A673 (cell line): ENCODE results near the gene GRID1. TPM values are rescaled to one million over a fixed set of nuclear protein-coding genes. Genes with fewer than 3 reads are reported as not detected.

ENCODE experiments used
- BruUV-seq: library from RNA; stranded (reverse); fragments of 400-500 nt; replicated peaks from 2 replicates; lab custom pipeline; 2021; lab: Mats Ljungman, UMichigan
- CTCF ChIA-PET: fragments of 300-600 bp; sonication (Branson Sonifier 250); formaldehyde crosslinking; loops from one replicate; lab custom pipeline; 2022; ENCODE audit warnings: antibody characterized with exemption; lab: Charles Lee
- POLR2A ChIA-PET: fragments of 300-600 bp; sonication (Branson Sonifier 250); formaldehyde crosslinking; loops from one replicate; lab custom pipeline; 2022; ENCODE audit warnings: antibody characterized with exemption; ENCODE audit not compliant: low non-redundant PET; lab: Charles Lee
- DNase-seq: peaks from one replicate; pipeline ENCODE4 v3.0.0-alpha.2; 2015; ENCODE audit warnings: low spot score
- H3K27ac ChIP-seq: fragments of 200-600 bp; sonication (generic); 2 replicates; pipeline ENCODE4 v1.5.1; 2016; ENCODE audit warnings: mixed run types, low read depth, mild to moderate bottlenecking, mixed read lengths, antibody characterized with exemption, low read length; ENCODE audit not compliant: poor library complexity, severe bottlenecking
- H3K27me3 ChIP-seq: fragments of 200-600 bp; sonication (generic); replicated peaks from 2 replicates; pipeline ENCODE4 v1.6.1; 2017; ENCODE audit warnings: mixed run types, low read depth, mild to moderate bottlenecking, mixed read lengths, antibody characterized with exemption, low read length; ENCODE audit not compliant: insufficient read depth, poor library complexity
- H3K36me3 ChIP-seq: fragments of 200-600 bp; sonication (generic); 2 replicates; pipeline ENCODE4 v1.6.1; 2016; ENCODE audit warnings: mixed run types, mild to moderate bottlenecking, mixed read lengths, antibody characterized with exemption, low read length; ENCODE audit not compliant: insufficient read depth, poor library complexity, severe bottlenecking
- H3K4me1 ChIP-seq: fragments of 200-600 bp; sonication (generic); 2 replicates; pipeline ENCODE4 v1.6.1; 2017; ENCODE audit warnings: mixed run types, mild to moderate bottlenecking, mixed read lengths, antibody characterized with exemption, low read length; ENCODE audit not compliant: insufficient read depth, poor library complexity, severe bottlenecking
- H3K4me3 ChIP-seq: fragments of 200-600 bp; sonication (generic); 2 replicates; pipeline ENCODE4 v1.5.1; 2016; ENCODE audit warnings: low read depth, mixed run types, mild to moderate bottlenecking, mixed read lengths, low read length; ENCODE audit not compliant: poor library complexity, severe bottlenecking
- H3K9me3 ChIP-seq: fragments of 200-600 bp; sonication (generic); 2 replicates; pipeline ENCODE4 v1.6.1; 2016; ENCODE audit warnings: mixed run types, low read depth, mild to moderate bottlenecking, mixed read lengths, antibody characterized with exemption, low read length; ENCODE audit not compliant: poor library complexity, severe bottlenecking
- EZH2 ChIP-seq: fragments of 200-600 bp; sonication (generic); IDR thresholded peaks from 2 replicates; pipeline ENCODE4 v1.6.1; 2017; ENCODE audit warnings: borderline replicate concordance, low read depth, mild to moderate bottlenecking, mixed read lengths, antibody characterized with exemption, low read length; ENCODE audit not compliant: poor library complexity, severe bottlenecking
- intact Hi-C: fragments of 100-400 bp; cut with micrococcal nuclease; formaldehyde crosslinking; loops from one replicate; pipeline ENCODE4 v1.10.0; 2022; ENCODE audit not compliant: unreplicated experiment
- total RNA-seq: library from RNA; stranded (reverse); gene quantifications from 2 replicates; pipeline ENCODE4 v1.2.3, GENCODE V29; 2021
- TF ChIP-seq, protein P1 (sequence below): fragments of 300-800, 200-600 bp; sonication (generic); conservative IDR thresholded peaks from 2 replicates; pipeline ENCODE4 v1.5.1; 2017; ENCODE audit warnings: low read depth, mild to moderate bottlenecking, antibody characterized with exemption, low read length, moderate library complexity, mixed read lengths

Gene GRID1
- total RNA-seq, 1 experiment from 2014 or later = not detected

DNA sequence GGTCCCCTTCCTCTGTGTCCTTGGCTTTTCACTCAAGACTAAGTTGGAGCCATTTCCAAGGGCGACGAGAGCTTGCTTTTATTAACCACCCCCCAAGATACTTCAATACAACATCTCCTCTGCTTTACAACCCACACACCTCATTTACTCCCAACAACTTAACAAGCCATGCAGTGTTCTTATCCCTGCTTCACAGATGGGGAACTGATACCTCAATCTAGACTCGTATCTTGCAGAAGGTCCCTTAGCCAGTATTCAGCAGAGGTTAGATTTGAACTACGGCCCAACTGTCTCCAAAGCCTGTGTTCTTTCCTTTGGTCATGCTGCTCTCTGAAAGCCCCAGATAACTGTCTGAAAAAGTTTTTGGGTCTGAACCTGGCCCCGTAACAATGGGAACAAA, 444.8 kb downstream of the GRID1 start:
- DNase-seq = no peak
- Histone ChIP-seq H3K27me3 (peaks cover 8% of the 10 kb centered on the region), H3K27ac (no peak overlapping the region), H3K4me1 (peaks cover 5% of the 10 kb centered on the region), H3K36me3 (no peaks in the 10 kb centered on the region), H3K9me3 (no peaks in the 10 kb centered on the region), H3K4me3 (no peak overlapping the region)
- ChIA-PET POLR2A (no interaction called here), CTCF (no interaction called here)
- no peak for TF ChIP-seq EZH2
- TF ChIP-seq, protein P1, sequence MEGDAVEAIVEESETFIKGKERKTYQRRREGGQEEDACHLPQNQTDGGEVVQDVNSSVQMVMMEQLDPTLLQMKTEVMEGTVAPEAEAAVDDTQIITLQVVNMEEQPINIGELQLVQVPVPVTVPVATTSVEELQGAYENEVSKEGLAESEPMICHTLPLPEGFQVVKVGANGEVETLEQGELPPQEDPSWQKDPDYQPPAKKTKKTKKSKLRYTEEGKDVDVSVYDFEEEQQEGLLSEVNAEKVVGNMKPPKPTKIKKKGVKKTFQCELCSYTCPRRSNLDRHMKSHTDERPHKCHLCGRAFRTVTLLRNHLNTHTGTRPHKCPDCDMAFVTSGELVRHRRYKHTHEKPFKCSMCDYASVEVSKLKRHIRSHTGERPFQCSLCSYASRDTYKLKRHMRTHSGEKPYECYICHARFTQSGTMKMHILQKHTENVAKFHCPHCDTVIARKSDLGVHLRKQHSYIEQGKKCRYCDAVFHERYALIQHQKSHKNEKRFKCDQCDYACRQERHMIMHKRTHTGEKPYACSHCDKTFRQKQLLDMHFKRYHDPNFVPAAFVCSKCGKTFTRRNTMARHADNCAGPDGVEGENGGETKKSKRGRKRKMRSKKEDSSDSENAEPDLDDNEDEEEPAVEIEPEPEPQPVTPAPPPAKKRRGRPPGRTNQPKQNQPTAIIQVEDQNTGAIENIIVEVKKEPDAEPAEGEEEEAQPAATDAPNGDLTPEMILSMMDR = no peak
- intact Hi-C loops = no loop called here
- no TSS peak for BruUV-seq

DNA sequence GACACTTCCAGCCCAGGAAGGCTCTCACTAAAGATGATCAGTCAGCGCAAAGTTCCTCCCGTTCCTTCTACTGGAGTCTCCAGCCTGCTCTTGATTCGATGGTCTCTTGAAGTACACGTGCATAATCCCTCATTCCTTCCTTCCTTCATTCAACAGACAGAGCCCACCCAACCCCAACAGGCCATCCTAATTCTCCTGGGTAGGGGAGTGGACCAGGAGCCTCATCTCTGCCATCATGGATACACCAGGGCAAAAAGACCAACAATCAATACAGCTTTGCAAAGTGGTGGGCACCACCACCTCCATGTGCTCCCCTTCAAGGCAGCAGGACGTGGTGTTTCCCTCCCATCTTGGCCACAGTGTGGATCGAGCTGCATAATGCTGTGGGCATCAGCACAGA, 446.3 kb downstream of the GRID1 start:
- Histone ChIP-seq H3K4me3 (no peak overlapping the region), H3K36me3 (no peaks in the 10 kb centered on the region), H3K27ac (no peak overlapping the region), H3K9me3 (no peaks in the 10 kb centered on the region), H3K27me3 (peaks cover 2% of the 10 kb centered on the region), H3K4me1 (peaks cover 5% of the 10 kb centered on the region)
- no peak for TF ChIP-seq EZH2
- TF ChIP-seq, protein P1 = no peak
- DNase-seq = no peak
- intact Hi-C loops = no loop called here
- no TSS peak for BruUV-seq
- ChIA-PET CTCF (no interaction called here), POLR2A (no interaction called here)

DNA sequence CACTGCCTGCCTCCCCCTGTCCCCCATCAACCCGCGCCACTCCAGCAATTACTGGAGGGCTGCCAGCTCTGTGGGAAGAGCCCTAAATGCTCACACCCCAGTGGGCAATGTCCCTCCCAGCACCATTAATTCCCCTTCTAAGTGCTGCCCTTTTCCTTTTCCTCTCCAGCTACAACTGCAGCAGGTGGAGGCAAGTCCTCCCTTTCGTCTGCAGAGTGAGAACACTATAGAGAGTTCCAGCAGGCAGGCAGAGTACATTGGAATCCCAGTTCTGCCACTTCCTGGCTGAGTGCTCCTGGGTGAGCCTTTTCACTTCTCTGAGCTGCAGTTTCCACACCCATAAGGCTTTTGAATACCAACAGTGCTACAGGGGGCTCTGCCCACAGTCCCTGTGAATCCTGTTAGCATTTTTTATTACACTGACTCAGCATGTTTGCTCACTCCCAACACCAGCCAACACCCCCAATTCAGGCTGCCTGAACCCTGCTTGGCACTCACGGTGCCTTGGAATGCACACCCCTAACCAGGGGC, 447.0 kb downstream of the GRID1 start:
- intact Hi-C loops = no loop called here
- DNase-seq = peak; percentile 13
- Histone ChIP-seq H3K9me3 (no peaks in the 10 kb centered on the region), H3K27ac (no peak overlapping the region), H3K36me3 (no peaks in the 10 kb centered on the region), H3K4me3 (no peak overlapping the region), H3K4me1 (peaks cover 5% of the 10 kb centered on the region), H3K27me3 (no peaks in the 10 kb centered on the region)
- BruUV-seq = no TSS peak
- TF ChIP-seq EZH2 = no peak
- TF ChIP-seq, protein P1 = no peak
- ChIA-PET CTCF (no interaction called here), POLR2A (interaction anchor here (0.5 kb wide), 1 partner anchor 661 kb away, joined by 5 read pairs; no protein-coding TSS in a partner anchor)
